ENCODE measurements around the gene C10orf88. TPM values are rescaled to one million over a fixed set of nuclear protein-coding genes. Genes with fewer than 3 reads are reported as not detected.

C10orf88 gene
- polyA plus RNA-seq, 1 donor (not counting 4 experiments of a cell fraction or from before 2014, with no cell fraction given) = 8.4 TPM

- no peaks in the 10 kb centered on the region for H3K27me3 ChIP-seq (ENCODE audit: control insufficient read depth, extremely low read depth, insufficient read depth, low read length)
- no peak for FAIRE-seq
Observed at GRCh38 chr10:122983898-122984297, 29.9 kb upstream of the C10orf88 start.

GRCh38 chr10:122981066-122981464 is 27.0 kb upstream of the C10orf88 start:
- Histone ChIP-seq H2AFZ (ENCODE audit: control insufficient read depth, low read length) (peak overlapping the region; percentile 61), H3K9me1 (ENCODE audit: control insufficient read depth, extremely low read depth, insufficient read depth, low read length) (no peaks in the 10 kb centered on the region), H3K27ac (ENCODE audit: control insufficient read depth, insufficient read depth, low read length) (peak overlapping the region; percentile 34), H3K9ac (ENCODE audit: control insufficient read depth, extremely low read depth, insufficient read depth, low read length) (peak overlapping the region; percentile 91), H4K20me1 (ENCODE audit: control insufficient read depth, extremely low read depth, insufficient read depth, low read length) (no peaks in the 10 kb centered on the region), H3K27me3 (ENCODE audit: control insufficient read depth, extremely low read depth, insufficient read depth, low read length) (no peaks in the 10 kb centered on the region), H3K9me3 (ENCODE audit: control insufficient read depth, low read depth, low read length) (no peaks in the 10 kb centered on the region), H3K4me3 (ENCODE audit: control insufficient read depth in 2 of 3, extremely low read depth in 1 of 3, insufficient read depth in 2 of 3, low read depth in 1 of 3, low read length in 3 of 3) (peak overlapping the region; percentile 52 to 83 (median 61)), H3K4me2 (ENCODE audit: control insufficient read depth, extremely low read depth, insufficient read depth, low read depth, low read length) (peak overlapping the region; percentile 82), H3K79me2 (ENCODE audit: control insufficient read depth, insufficient read depth, low read length) (no peaks in the 10 kb centered on the region), H3K4me1 (ENCODE audit: control insufficient read depth, extremely low read depth, insufficient read depth, low read length) (peaks cover 5% of the 10 kb centered on the region), H3K36me3 (ENCODE audit: control insufficient read depth in 2 of 2, extremely low read depth in 1 of 2, insufficient read depth in 2 of 2, low read length in 2 of 2) (peaks cover 2 to 6% of the 10 kb centered on the region in 2 experiments)
- no peak for FAIRE-seq
- DNase-seq (ENCODE audit: low read depth, low spot score) = no peak
- dilution Hi-C loops (cut with MboI; ENCODE audit: extremely low pct_ligation_motif_present, low sequenced_read_pairs) = no loop called here
- TF ChIP-seq, protein P1, sequence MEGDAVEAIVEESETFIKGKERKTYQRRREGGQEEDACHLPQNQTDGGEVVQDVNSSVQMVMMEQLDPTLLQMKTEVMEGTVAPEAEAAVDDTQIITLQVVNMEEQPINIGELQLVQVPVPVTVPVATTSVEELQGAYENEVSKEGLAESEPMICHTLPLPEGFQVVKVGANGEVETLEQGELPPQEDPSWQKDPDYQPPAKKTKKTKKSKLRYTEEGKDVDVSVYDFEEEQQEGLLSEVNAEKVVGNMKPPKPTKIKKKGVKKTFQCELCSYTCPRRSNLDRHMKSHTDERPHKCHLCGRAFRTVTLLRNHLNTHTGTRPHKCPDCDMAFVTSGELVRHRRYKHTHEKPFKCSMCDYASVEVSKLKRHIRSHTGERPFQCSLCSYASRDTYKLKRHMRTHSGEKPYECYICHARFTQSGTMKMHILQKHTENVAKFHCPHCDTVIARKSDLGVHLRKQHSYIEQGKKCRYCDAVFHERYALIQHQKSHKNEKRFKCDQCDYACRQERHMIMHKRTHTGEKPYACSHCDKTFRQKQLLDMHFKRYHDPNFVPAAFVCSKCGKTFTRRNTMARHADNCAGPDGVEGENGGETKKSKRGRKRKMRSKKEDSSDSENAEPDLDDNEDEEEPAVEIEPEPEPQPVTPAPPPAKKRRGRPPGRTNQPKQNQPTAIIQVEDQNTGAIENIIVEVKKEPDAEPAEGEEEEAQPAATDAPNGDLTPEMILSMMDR (optimal IDR thresholded peaks at IDR 0.05 in 1 of 3, IDR thresholded peaks at IDR 0.05 in 1 of 3, conservative IDR thresholded peaks at IDR 0.05 in 1 of 3; ENCODE audit: extremely low read depth in 1 of 3, insufficient read depth in 2 of 3, low read length in 3 of 3) = peak in 2 of 3 experiments; percentile 28 to 58
- no peak for TF ChIP-seq EZH2 (IDR thresholded peaks at IDR 0.05; ENCODE audit: low read length)

More at GRCh38 chr10:122983898-122984297, 29.9 kb upstream of the C10orf88 start:
- H3K9me3 ChIP-seq (ENCODE audit: control insufficient read depth, low read depth, low read length) = no peaks in the 10 kb centered on the region
- dilution Hi-C loops (cut with MboI; ENCODE audit: extremely low pct_ligation_motif_present, low sequenced_read_pairs) = no loop called here
- TF ChIP-seq, protein P1 (optimal IDR thresholded peaks at IDR 0.05 in 1 of 3, IDR thresholded peaks at IDR 0.05 in 1 of 3, conservative IDR thresholded peaks at IDR 0.05 in 1 of 3; ENCODE audit: extremely low read depth in 1 of 3, insufficient read depth in 2 of 3, low read length in 3 of 3) = no peak
- no peak for TF ChIP-seq EZH2 (IDR thresholded peaks at IDR 0.05; ENCODE audit: low read length)
- H3K4me2 ChIP-seq (ENCODE audit: control insufficient read depth, extremely low read depth, insufficient read depth, low read depth, low read length) = no peak overlapping the region
- no peak overlapping the region for H2AFZ ChIP-seq (ENCODE audit: control insufficient read depth, low read length)
- H3K4me3 ChIP-seq (ENCODE audit: control insufficient read depth in 2 of 3, extremely low read depth in 1 of 3, insufficient read depth in 2 of 3, low read depth in 1 of 3, low read length in 3 of 3) = no peak overlapping the region
- H3K36me3 ChIP-seq (ENCODE audit: control insufficient read depth in 2 of 2, extremely low read depth in 1 of 2, insufficient read depth in 2 of 2, low read length in 2 of 2) = peaks cover 2 to 8% of the 10 kb centered on the region in 2 experiments
- H3K79me2 ChIP-seq (ENCODE audit: control insufficient read depth, insufficient read depth, low read length) = no peaks in the 10 kb centered on the region
- no peaks in the 10 kb centered on the region for H4K20me1 ChIP-seq (ENCODE audit: control insufficient read depth, extremely low read depth, insufficient read depth, low read length)
- H3K27ac ChIP-seq (ENCODE audit: control insufficient read depth, insufficient read depth, low read length) = no peak overlapping the region
- H3K4me1 ChIP-seq (ENCODE audit: control insufficient read depth, extremely low read depth, insufficient read depth, low read length) = peaks cover 5% of the 10 kb centered on the region
- DNase-seq (ENCODE audit: low read depth, low spot score) = no peak
- no peak overlapping the region for H3K9ac ChIP-seq (ENCODE audit: control insufficient read depth, extremely low read depth, insufficient read depth, low read length)
- no peaks in the 10 kb centered on the region for H3K9me1 ChIP-seq (ENCODE audit: control insufficient read depth, extremely low read depth, insufficient read depth, low read length)

Data from keratinocyte (primary cell).